Trophoblast cell (in vitro differentiated cells and primary cell): Measurements from ENCODE around the gene EEFSEC.

Experiments used
- DNase-seq, 2 donors: peaks; one replicate each; pipeline ENCODE4 v3.0.0-alpha.2; 2016
- H2AFZ ChIP-seq: 2 replicates; pipeline ENCODE4 v1.6.1; 2013; ENCODE audit warnings: low read length, moderate library complexity, mild to moderate bottlenecking; ENCODE audit not compliant: insufficient read depth, poor library complexity
- H2AK5ac ChIP-seq: 2 replicates; pipeline ENCODE4 v1.6.1; 2013; ENCODE audit warnings: mild to moderate bottlenecking, low read length
- H2BK120ac ChIP-seq: 2 replicates; pipeline ENCODE4 v1.6.1; 2013; ENCODE audit warnings: low read length, mild to moderate bottlenecking, moderate library complexity; ENCODE audit not compliant: insufficient read depth, poor library complexity
- H2BK12ac ChIP-seq: 2 replicates; pipeline ENCODE4 v1.6.1; 2013; ENCODE audit warnings: mild to moderate bottlenecking, low read length, moderate library complexity
- H2BK5ac ChIP-seq: 2 replicates; pipeline ENCODE4 v1.6.1; 2013; ENCODE audit warnings: low read length, low read depth, moderate library complexity, mild to moderate bottlenecking; ENCODE audit not compliant: poor library complexity
- H3K14ac ChIP-seq: 2 replicates; pipeline ENCODE4 v1.6.1; 2013; ENCODE audit warnings: mild to moderate bottlenecking, low read length
- H3K18ac ChIP-seq: 2 replicates; pipeline ENCODE4 v1.6.1; 2013; ENCODE audit warnings: mild to moderate bottlenecking, low read length
- H3K23ac ChIP-seq: 2 replicates; pipeline ENCODE4 v1.6.1; 2013; ENCODE audit warnings: low read length
- H3K27ac ChIP-seq: 2 replicates; pipeline ENCODE4 v1.5.1; 2013; ENCODE audit warnings: low read depth, mild to moderate bottlenecking, inconsistent platforms, low read length, moderate library complexity
- H3K27me3 ChIP-seq: 2 replicates; pipeline ENCODE4 v1.6.1; 2013; ENCODE audit warnings: inconsistent platforms, mild to moderate bottlenecking, low read length, moderate library complexity; ENCODE audit not compliant: insufficient read depth
- H3K36me3 ChIP-seq, 2 experiments: 1 replicate in 1 of 2; 2 replicates in 1 of 2; pipeline ENCODE4 v1.6.1; 2013; ENCODE audit warnings: low read length in 2 of 2, mild to moderate bottlenecking in 2 of 2, moderate library complexity in 1 of 2; ENCODE audit not compliant: insufficient read depth in 2 of 2, control insufficient read depth in 1 of 2
- H3K4ac ChIP-seq: 2 replicates; pipeline ENCODE4 v1.6.1; 2013; ENCODE audit warnings: low read depth, mild to moderate bottlenecking, low read length, moderate library complexity
- H3K4me1 ChIP-seq, 2 experiments: 1 replicate in 1 of 2; 2 replicates in 1 of 2; pipeline ENCODE4 v1.6.1; 2013; ENCODE audit warnings: low read length in 2 of 2, mild to moderate bottlenecking in 2 of 2, moderate library complexity in 1 of 2; ENCODE audit not compliant: insufficient read depth in 2 of 2, control insufficient read depth in 1 of 2
- H3K4me2 ChIP-seq: 2 replicates; pipeline ENCODE4 v1.6.1; 2013; ENCODE audit warnings: inconsistent platforms, mild to moderate bottlenecking, low read length, moderate library complexity
- H3K4me3 ChIP-seq: 2 replicates; pipeline ENCODE4 v1.5.1; 2013; ENCODE audit warnings: mild to moderate bottlenecking, low read depth, low read length, inconsistent platforms
- H3K79me1 ChIP-seq: one replicate; pipeline ENCODE4 v1.6.1; 2013; ENCODE audit warnings: low read length
- H3K79me2 ChIP-seq: 2 replicates; pipeline ENCODE4 v1.6.1; 2013; ENCODE audit warnings: low read length, mild to moderate bottlenecking; ENCODE audit not compliant: control insufficient read depth, insufficient read depth, poor library complexity
- H3K9ac ChIP-seq: 2 replicates; pipeline ENCODE4 v1.6.1; 2013; ENCODE audit warnings: mild to moderate bottlenecking, low read length
- H3K9me3 ChIP-seq: 2 replicates; pipeline ENCODE4 v1.6.1; 2013; ENCODE audit warnings: low read depth, mild to moderate bottlenecking, control low read depth, inconsistent platforms, low read length; ENCODE audit not compliant: insufficient read depth
- H4K12ac ChIP-seq: 2 replicates; pipeline ENCODE4 v1.6.1; 2013; ENCODE audit warnings: low read depth, mild to moderate bottlenecking, low read length, moderate library complexity
- H4K8ac ChIP-seq: 2 replicates; pipeline ENCODE4 v1.6.1; 2013; ENCODE audit warnings: low read depth, mild to moderate bottlenecking, low read length, moderate library complexity
- H4K91ac ChIP-seq: one replicate; pipeline ENCODE4 v1.6.1; 2013; ENCODE audit warnings: low read depth, mild to moderate bottlenecking, low read length, moderate library complexity
- WGBS: extraction: QIAGEN DNeasy Blood & Tissue Kit; methylation state at CpG from one replicate; pipeline ENCODE4 v1.1.7; 2013; ENCODE audit warnings: missing lambda C conversion rate; ENCODE audit not compliant: insufficient read length, insufficient coverage; ENCODE audit errors: extremely low coverage; 5-methylcytosine and 5-hydroxymethylcytosine counted together

EEFSEC gene

DNA sequence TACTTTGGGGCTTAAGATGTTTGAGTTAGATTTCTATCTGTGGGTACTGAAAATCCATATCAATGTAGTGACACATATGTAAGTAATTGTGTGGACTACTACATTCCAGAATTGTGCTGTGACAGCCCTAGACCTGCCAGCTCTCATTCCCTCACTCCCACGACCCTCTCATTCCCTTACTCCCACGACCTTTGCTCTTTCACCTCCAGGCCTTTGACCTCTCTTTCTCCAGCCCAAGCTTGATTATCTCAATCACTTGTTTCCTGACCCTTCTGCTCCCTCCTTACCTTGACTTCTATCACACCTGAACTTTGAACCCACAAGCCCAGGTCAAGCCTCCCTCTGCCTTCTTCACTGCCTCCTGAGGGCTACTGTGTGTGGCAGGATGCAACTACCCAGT, 26.0 kb upstream of the EEFSEC start:
- Histone ChIP-seq H3K4me2 (no peak overlapping the region), H4K12ac (no peak overlapping the region), H3K14ac (no peak overlapping the region), H4K91ac (no peak overlapping the region), H3K4me1 (peaks cover 2% of the 10 kb centered on the region in 2 experiments), H3K9me3 (peaks cover 2% of the 10 kb centered on the region), H3K4me3 (no peak overlapping the region), H3K27me3 (no peaks in the 10 kb centered on the region), H2AK5ac (no peak overlapping the region), H3K18ac (no peak overlapping the region), H2AFZ (no peak overlapping the region), H3K79me2 (no peaks in the 10 kb centered on the region), H2BK5ac (no peak overlapping the region), H3K4ac (no peak overlapping the region), H3K36me3 (no peaks in the 10 kb centered on the region), H3K23ac (no peak overlapping the region), H3K79me1 (peaks cover 3% of the 10 kb centered on the region), H3K9ac (no peak overlapping the region), H4K8ac (no peak overlapping the region), H2BK120ac (no peak overlapping the region), H2BK12ac (no peak overlapping the region), H3K27ac (no peak overlapping the region)
- no CpG with 5 or more reads among the region's 2 CpGs for WGBS
- DNase-seq, result no peak

DNA sequence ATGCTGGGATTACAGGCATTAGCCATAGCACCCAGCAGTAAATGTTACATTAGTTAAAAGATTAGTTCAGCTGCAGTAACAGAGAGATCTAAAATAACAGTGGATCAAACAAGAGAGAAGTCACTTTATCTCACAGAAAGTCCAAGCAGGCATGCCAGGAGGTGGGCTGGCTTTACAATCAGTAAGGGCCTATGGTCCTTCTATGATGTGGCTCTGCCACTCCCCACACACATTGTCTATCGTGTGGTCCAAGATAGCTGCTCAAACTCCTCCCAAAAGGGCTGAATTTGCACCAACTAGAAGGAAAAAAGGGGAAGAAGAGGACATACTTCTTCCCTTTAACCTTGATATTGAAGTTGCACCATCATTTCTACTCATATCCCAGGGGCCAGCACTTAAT, 25.0 kb upstream of the EEFSEC start:
- no peaks in the 10 kb centered on the region for H3K27me3 ChIP-seq
- peaks cover 3% of the 10 kb centered on the region for H3K79me1 ChIP-seq
- H3K18ac ChIP-seq, result no peak overlapping the region
- H2BK5ac ChIP-seq, result no peak overlapping the region
- H2AFZ ChIP-seq, result no peak overlapping the region
- H2AK5ac ChIP-seq, result no peak overlapping the region
- H2BK120ac ChIP-seq, result no peak overlapping the region
- H3K9ac ChIP-seq, result no peak overlapping the region
- no peak overlapping the region for H3K4me3 ChIP-seq
- no CpG with 5 or more reads among the region's 1 CpG for WGBS
- H3K9me3 ChIP-seq, result peaks cover 2% of the 10 kb centered on the region
- H4K12ac ChIP-seq, result no peak overlapping the region
- no peak overlapping the region for H3K4me2 ChIP-seq
- no peaks in the 10 kb centered on the region for H3K79me2 ChIP-seq
- DNase-seq, result no peak
- H3K4ac ChIP-seq, result no peak overlapping the region
- H3K4me1 ChIP-seq, result peaks cover 0 to 2% of the 10 kb centered on the region in 2 experiments
- H3K27ac ChIP-seq, result no peak overlapping the region
- H4K91ac ChIP-seq, result no peak overlapping the region
- H3K23ac ChIP-seq, result no peak overlapping the region
- no peak overlapping the region for H4K8ac ChIP-seq
- H2BK12ac ChIP-seq, result no peak overlapping the region
- no peak overlapping the region for H3K14ac ChIP-seq
- H3K36me3 ChIP-seq, result no peaks in the 10 kb centered on the region

DNA sequence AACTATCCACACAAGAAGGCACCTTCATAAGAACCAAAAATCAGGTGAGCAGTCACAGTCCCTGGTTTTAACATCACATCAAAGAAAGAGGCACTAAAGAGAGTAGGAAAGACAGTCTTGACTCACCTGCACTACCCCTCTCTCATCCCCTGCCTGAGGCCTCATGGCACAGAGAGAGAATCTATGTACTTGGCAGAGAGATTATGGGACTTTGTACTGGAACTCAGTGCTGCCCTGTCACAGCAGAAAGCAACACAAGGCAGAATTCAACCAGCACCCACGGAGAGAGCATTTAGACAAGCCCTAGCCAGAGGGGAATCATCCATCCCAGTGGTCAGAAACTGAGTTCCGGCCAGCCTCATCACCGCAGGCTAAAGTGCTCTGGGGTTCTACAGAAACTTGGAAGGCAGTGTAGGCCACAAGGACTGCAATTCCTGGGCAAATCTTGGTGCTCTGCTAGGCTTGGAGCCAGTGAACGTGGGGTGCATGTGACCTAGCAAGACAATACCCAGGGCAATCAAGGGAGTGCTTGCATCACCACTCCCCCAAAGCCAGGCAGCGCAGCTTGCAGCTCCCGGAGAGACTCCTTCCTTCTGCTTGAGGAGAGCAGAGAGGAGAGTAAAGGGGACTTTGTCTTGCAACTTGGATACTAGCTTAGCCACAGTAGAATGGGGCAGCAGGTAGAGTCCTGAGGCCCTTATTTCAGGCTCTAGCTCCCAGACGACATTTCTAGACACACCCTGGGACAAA, 21.2 kb upstream of the EEFSEC start:
- no peak overlapping the region for H3K4me3 ChIP-seq
- H4K12ac ChIP-seq, result no peak overlapping the region
- H3K4me2 ChIP-seq, result no peak overlapping the region
- H2AFZ ChIP-seq, result peak overlapping the region; percentile 41
- no peaks in the 10 kb centered on the region for H3K36me3 ChIP-seq
- H2BK12ac ChIP-seq, result no peak overlapping the region
- no peaks in the 10 kb centered on the region for H3K4me1 ChIP-seq
- H3K18ac ChIP-seq, result no peak overlapping the region
- H3K27me3 ChIP-seq, result no peaks in the 10 kb centered on the region
- H3K9ac ChIP-seq, result no peak overlapping the region
- no peak overlapping the region for H4K91ac ChIP-seq
- WGBS, result no CpG with 5 or more reads among the region's 7 CpGs
- H3K27ac ChIP-seq, result no peak overlapping the region
- no peak overlapping the region for H4K8ac ChIP-seq
- no peak overlapping the region for H3K14ac ChIP-seq
- H2BK5ac ChIP-seq, result no peak overlapping the region
- no peak overlapping the region for H2BK120ac ChIP-seq
- no peaks in the 10 kb centered on the region for H3K79me2 ChIP-seq
- no peak overlapping the region for H2AK5ac ChIP-seq
- H3K9me3 ChIP-seq, result peaks cover 2% of the 10 kb centered on the region
- DNase-seq, result no peak
- no peaks in the 10 kb centered on the region for H3K79me1 ChIP-seq
- H3K23ac ChIP-seq, result no peak overlapping the region
- H3K4ac ChIP-seq, result no peak overlapping the region

DNA sequence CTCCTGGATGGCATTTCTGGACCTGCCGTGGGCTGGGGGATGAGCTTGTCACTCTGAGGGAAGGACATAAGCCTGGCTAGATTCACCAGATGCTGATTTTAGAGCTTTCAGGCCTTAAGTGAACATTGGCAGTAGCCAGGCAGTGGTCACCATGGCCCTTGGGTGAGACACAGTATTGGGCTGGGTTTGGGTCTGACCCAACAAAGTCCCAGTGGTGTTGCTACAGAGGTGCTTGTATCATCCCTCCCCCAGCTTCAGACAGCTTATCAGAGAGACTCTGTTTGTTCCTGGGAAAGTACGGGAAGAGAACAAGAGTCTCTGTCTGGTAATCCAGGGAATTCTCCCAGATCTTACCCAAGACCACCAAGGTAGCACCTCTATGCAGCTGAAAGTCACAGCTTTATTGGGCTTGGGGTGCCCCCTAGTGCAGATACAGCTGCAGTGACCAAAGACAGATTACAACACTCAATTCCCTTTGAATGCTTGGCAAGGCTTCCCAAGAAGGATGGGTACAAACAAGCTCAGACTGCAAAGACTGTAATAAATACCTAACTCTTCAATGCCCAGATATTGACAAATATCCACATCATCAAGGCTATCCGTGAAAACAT, 19.9 kb upstream of the EEFSEC start:
- Histone ChIP-seq H2BK5ac (no peak overlapping the region), H3K4me3 (no peak overlapping the region), H3K27ac (no peak overlapping the region), H3K36me3 (no peaks in the 10 kb centered on the region), H3K18ac (no peak overlapping the region), H2BK120ac (no peak overlapping the region), H2AK5ac (no peak overlapping the region), H4K8ac (no peak overlapping the region), H3K79me1 (no peaks in the 10 kb centered on the region), H3K9me3 (peaks cover 2% of the 10 kb centered on the region), H3K4me1 (no peaks in the 10 kb centered on the region), H3K4me2 (no peak overlapping the region), H3K14ac (no peak overlapping the region), H3K4ac (no peak overlapping the region), H2BK12ac (no peak overlapping the region), H4K91ac (no peak overlapping the region), H3K79me2 (no peaks in the 10 kb centered on the region), H3K9ac (no peak overlapping the region), H4K12ac (no peak overlapping the region), H2AFZ (no peak overlapping the region), H3K27me3 (no peaks in the 10 kb centered on the region), H3K23ac (no peak overlapping the region)
- WGBS, result no CpG with 5 or more reads among the region's 3 CpGs
- DNase-seq, result peak; percentile 6 to 40
